ENCODE data around the gene RHBG. TPM values are rescaled to one million over a fixed set of nuclear protein-coding genes. Genes with fewer than 3 reads are reported as not detected.
A peak's percentile ranks its signal among the peaks of the same experiment; 100 is the strongest.

The RHBG gene
- total RNA-seq, 1 donor from 2014 or later = under 0.01 TPM

- FAIRE-seq = no peak
- no peaks in the 10 kb centered on the region for H3K36me3 ChIP-seq (ENCODE audit: control insufficient read depth, insufficient read depth, low read length)
- no peak for TF ChIP-seq CTCF (IDR thresholded peaks at IDR 0.05; ENCODE audit: insufficient read depth, low read length, severe bottlenecking)
- DNase-seq (ENCODE audit: low read depth) = no peak
- no peaks in the 10 kb centered on the region for H3K27me3 ChIP-seq (ENCODE audit: control insufficient read depth, insufficient read depth, low read length)
- no peak overlapping the region for H3K4me3 ChIP-seq (ENCODE audit: low read depth, low read length)
Observed at GRCh38 chr1:156359249-156359648, 9.8 kb upstream of the RHBG start.

GRCh38 chr1:156359973-156360372, 9.0 kb upstream of the RHBG start:
- DNase-seq (ENCODE audit: low read depth) (peak; percentile 32), FAIRE-seq (no peak)
- TF ChIP-seq CTCF (IDR thresholded peaks at IDR 0.05; ENCODE audit: insufficient read depth, low read length, severe bottlenecking) = peak; percentile 48
- Histone ChIP-seq H3K27me3 (ENCODE audit: control insufficient read depth, insufficient read depth, low read length) (no peaks in the 10 kb centered on the region), H3K4me3 (ENCODE audit: low read depth, low read length) (no peak overlapping the region), H3K36me3 (ENCODE audit: control insufficient read depth, insufficient read depth, low read length) (no peaks in the 10 kb centered on the region)

GRCh38 chr1:156360534-156360933, 8.5 kb upstream of the RHBG start:
- Histone ChIP-seq H3K36me3 (ENCODE audit: control insufficient read depth, insufficient read depth, low read length) (no peaks in the 10 kb centered on the region), H3K27me3 (ENCODE audit: control insufficient read depth, insufficient read depth, low read length) (no peaks in the 10 kb centered on the region), H3K4me3 (ENCODE audit: low read depth, low read length) (no peak overlapping the region)
- FAIRE-seq = no peak
- no peak for DNase-seq (ENCODE audit: low read depth)
- TF ChIP-seq CTCF (IDR thresholded peaks at IDR 0.05; ENCODE audit: insufficient read depth, low read length, severe bottlenecking) = no peak

- Histone ChIP-seq H3K36me3 (ENCODE audit: control insufficient read depth, insufficient read depth, low read length) (no peaks in the 10 kb centered on the region), H3K27me3 (ENCODE audit: control insufficient read depth, insufficient read depth, low read length) (no peaks in the 10 kb centered on the region), H3K4me3 (ENCODE audit: low read depth, low read length) (no peak overlapping the region)
- TF ChIP-seq CTCF (IDR thresholded peaks at IDR 0.05; ENCODE audit: insufficient read depth, low read length, severe bottlenecking) = no peak
- DNase-seq (ENCODE audit: low read depth) (no peak), FAIRE-seq (no peak)
Observed at GRCh38 chr1:156365754-156366153, 3.3 kb upstream of the RHBG start.

GRCh38 chr1:156366378-156367166, 2.4 kb upstream of the RHBG start:
- Histone ChIP-seq H3K4me3 (ENCODE audit: low read depth, low read length) (no peak overlapping the region), H3K27me3 (ENCODE audit: control insufficient read depth, insufficient read depth, low read length) (no peaks in the 10 kb centered on the region), H3K36me3 (ENCODE audit: control insufficient read depth, insufficient read depth, low read length) (no peaks in the 10 kb centered on the region)
- DNase-seq (ENCODE audit: low read depth) = no peak
- TF ChIP-seq CTCF (IDR thresholded peaks at IDR 0.05; ENCODE audit: insufficient read depth, low read length, severe bottlenecking) = no peak
- FAIRE-seq = no peak

Measured in bronchial epithelial cell (primary cell).